HEK293 (cell line): Measurements from ENCODE around the gene ATP6V0C.

Experiments
- CTCF ChIA-PET: fragments of 350-600 bp; formaldehyde crosslinking; extraction: SDS; loops from one replicate; lab custom pipeline; 2021; ENCODE audit warnings: antibody characterized with exemption; lab: Yijun Ruan, JAX
- POLR2A ChIA-PET: fragments of 300-600 bp; formaldehyde crosslinking; extraction: SDS; loops from one replicate; lab custom pipeline; 2020; ENCODE audit warnings: antibody characterized with exemption, inconsistent platforms; lab: Yijun Ruan, JAX
- H3K27ac ChIP-seq: fragments of 200-500 bp; sonication (Bioruptor generic); 2 replicates; pipeline ENCODE4 v1.5.1; 2014; ENCODE audit warnings: low read depth, low read length, control low read depth, inconsistent platforms; ENCODE audit errors: extremely low read depth
- H3K36me3 ChIP-seq, 2 experiments: fragments of 200-500 bp in 1 of 2; sonication (Bioruptor generic) in 1 of 2; 1 replicate in 1 of 2; 2 replicates in 1 of 2; pipeline ENCODE4 v1.5.1; 2014 to 2017; ENCODE audit warnings: inconsistent platforms in 2 of 2, low read length in 2 of 2; ENCODE audit not compliant: control insufficient read depth in 2 of 2, insufficient read depth in 1 of 2
- H3K4me1 ChIP-seq: fragments of 200-500 bp; sonication (Bioruptor generic); 2 replicates; pipeline ENCODE4 v1.5.1; 2014; ENCODE audit warnings: mild to moderate bottlenecking, low read length, inconsistent platforms; ENCODE audit not compliant: control insufficient read depth, insufficient read depth
- H3K4me3 ChIP-seq: 2 replicates; pipeline ENCODE4 v1.5.1; 2011; ENCODE audit warnings: low read depth, mild to moderate bottlenecking, control low read depth, low read length, moderate library complexity
- H3K9me3 ChIP-seq: fragments of 200-500 bp; sonication (Bioruptor generic); 2 replicates; pipeline ENCODE4 v1.5.1; 2014; ENCODE audit warnings: low read depth, low read length, inconsistent platforms; ENCODE audit not compliant: control insufficient read depth, insufficient read depth
- BCL11B ChIP-seq: fragments of 450-650 bp; formaldehyde crosslinking; IDR thresholded peaks from 2 replicates; pipeline ENCODE4 v1.5.1; 2016; ENCODE audit warnings: low read depth, missing biosample characterization, missing genetic modification characterization
- EGR2 ChIP-seq: fragments of 450-650 bp; formaldehyde crosslinking; IDR thresholded peaks from 2 replicates; pipeline ENCODE4 v1.5.1; 2016; ENCODE audit warnings: low read depth, missing biosample characterization, missing genetic modification characterization
- FEZF1 ChIP-seq: fragments of 450-650 bp; formaldehyde crosslinking; IDR thresholded peaks from 2 replicates; pipeline ENCODE4 v1.5.1; 2016; ENCODE audit warnings: missing biosample characterization, missing genetic modification characterization
- IKZF3 ChIP-seq: fragments of 450-650 bp; IDR thresholded peaks from 2 replicates; pipeline ENCODE4 v1.5.0; 2018; ENCODE audit warnings: missing biosample characterization, mild to moderate bottlenecking, missing genetic modification characterization, moderate library complexity
- KLF1 ChIP-seq: fragments of 450-650 bp; formaldehyde crosslinking; IDR thresholded peaks from 2 replicates; pipeline ENCODE4 v1.5.1; 2016; ENCODE audit warnings: missing biosample characterization, missing genetic modification characterization
- KLF8 ChIP-seq: fragments of 450-650 bp; formaldehyde crosslinking; IDR thresholded peaks from 2 replicates; pipeline ENCODE4 v1.5.1; 2016; ENCODE audit warnings: missing biosample characterization, missing genetic modification characterization
- KLF9 ChIP-seq: fragments of 450-650 bp; formaldehyde crosslinking; IDR thresholded peaks from 2 replicates; pipeline ENCODE4 v1.5.1; 2016; ENCODE audit warnings: missing biosample characterization, missing genetic modification characterization, low read depth
- OVOL3 ChIP-seq: fragments of 450-650 bp; formaldehyde crosslinking; IDR thresholded peaks from 2 replicates; pipeline ENCODE4 v1.5.1; 2016; ENCODE audit warnings: missing biosample characterization, missing genetic modification characterization
- YY1 ChIP-seq: fragments of 450-650 bp; formaldehyde crosslinking; IDR thresholded peaks from 2 replicates; pipeline ENCODE4 v1.5.1; 2018; ENCODE audit warnings: missing biosample characterization, missing genetic modification characterization
- YY2 ChIP-seq: fragments of 450-650 bp; formaldehyde crosslinking; IDR thresholded peaks from 2 replicates; pipeline ENCODE4 v1.5.1; 2016; ENCODE audit warnings: missing biosample characterization, missing genetic modification characterization
- ZBTB1 ChIP-seq: fragments of 450-650 bp; formaldehyde crosslinking; IDR thresholded peaks from 2 replicates; pipeline ENCODE4 v1.5.1; 2016; ENCODE audit warnings: missing biosample characterization, missing genetic modification characterization
- ZBTB8A ChIP-seq: fragments of 450-650 bp; formaldehyde crosslinking; IDR thresholded peaks from 2 replicates; pipeline ENCODE4 v1.5.1; 2016; ENCODE audit warnings: missing biosample characterization, missing genetic modification characterization
- ZEB2 ChIP-seq: fragments of 450-650 bp; formaldehyde crosslinking; IDR thresholded peaks from 2 replicates; pipeline ENCODE4 v1.5.1; 2016; ENCODE audit warnings: missing biosample characterization, missing genetic modification characterization
- ZNF148 ChIP-seq: fragments of 450-650 bp; formaldehyde crosslinking; IDR thresholded peaks from 2 replicates; pipeline ENCODE4 v1.5.0; 2017; ENCODE audit warnings: missing biosample characterization, missing genetic modification characterization, borderline replicate concordance
- ZNF19 ChIP-seq: fragments of 450-650 bp; formaldehyde crosslinking; IDR thresholded peaks from 2 replicates; pipeline ENCODE4; 2016; ENCODE audit warnings: missing biosample characterization, missing genetic modification characterization, low read depth
- ZNF239 ChIP-seq: fragments of 450-650 bp; formaldehyde crosslinking; IDR thresholded peaks from 2 replicates; pipeline ENCODE4 v1.5.1; 2016; ENCODE audit warnings: missing biosample characterization, missing genetic modification characterization
- ZNF366 ChIP-seq: fragments of 450-650 bp; formaldehyde crosslinking; conservative IDR thresholded peaks from 2 replicates; pipeline ENCODE4 v1.5.1; 2016; ENCODE audit warnings: missing biosample characterization, missing genetic modification characterization
- ZNF398 ChIP-seq: fragments of 450-650 bp; formaldehyde crosslinking; IDR thresholded peaks from 2 replicates; pipeline ENCODE4 v1.5.1; 2017; ENCODE audit warnings: missing biosample characterization, missing genetic modification characterization
- ZNF585B ChIP-seq: fragments of 450-650 bp; formaldehyde crosslinking; IDR thresholded peaks from 2 replicates; pipeline ENCODE4 v1.5.1; 2016; ENCODE audit warnings: missing biosample characterization, missing genetic modification characterization
- ZNF626 ChIP-seq: fragments of 450-650 bp; sonication (Bioruptor Pico); formaldehyde crosslinking; IDR thresholded peaks from 2 replicates; pipeline ENCODE4 v1.5.1; 2018; ENCODE audit warnings: missing biosample characterization, missing genetic modification characterization, inconsistent platforms
- ZNF629 ChIP-seq: fragments of 450-650 bp; formaldehyde crosslinking; IDR thresholded peaks from 2 replicates; pipeline ENCODE4 v1.5.1; 2017; ENCODE audit warnings: missing biosample characterization, missing genetic modification characterization
- ZNF677 ChIP-seq: fragments of 450-650 bp; IDR thresholded peaks from 2 replicates; pipeline ENCODE4 v1.5.0; 2018; ENCODE audit warnings: missing biosample characterization, mild to moderate bottlenecking, missing genetic modification characterization, moderate library complexity
- ZNF692 ChIP-seq: fragments of 450-650 bp; formaldehyde crosslinking; IDR thresholded peaks from 2 replicates; pipeline ENCODE4 v1.5.1; 2016; ENCODE audit warnings: missing biosample characterization, missing genetic modification characterization
- ZNF76 ChIP-seq: fragments of 450-650 bp; formaldehyde crosslinking; IDR thresholded peaks from 2 replicates; pipeline ENCODE4; 2016; ENCODE audit warnings: low read depth, missing biosample characterization, missing genetic modification characterization, borderline replicate concordance
- ZSCAN5A ChIP-seq: fragments of 450-650 bp; formaldehyde crosslinking; IDR thresholded peaks from 2 replicates; pipeline ENCODE4 v1.5.1; 2016; ENCODE audit warnings: missing biosample characterization, missing genetic modification characterization
- TF ChIP-seq, protein P1 (sequence below): fragments of 450-650 bp; formaldehyde crosslinking; IDR thresholded peaks from 2 replicates; pipeline ENCODE4 v1.5.1; 2016; ENCODE audit warnings: missing biosample characterization, missing genetic modification characterization, low read depth

ATP6V0C gene

GRCh38 chr16:2513405-2514332, at the start of gene ATP6V0C:
Gene ATP6V0C (plus strand): TSS chr16:2513952. CDS start chr16:2514104, 152 bp downstream.
- H3K9me3 ChIP-seq, result no peaks in the 10 kb centered on the region
- H3K4me3 ChIP-seq, result peak within 1 kb of the TSS; percentile 90
- no peaks in the 10 kb centered on the region; the same call in 1 of the 2 replicates for H3K4me1 ChIP-seq
- peak within 1 kb of the TSS; percentile 98 for H3K27ac ChIP-seq
- POLR2A ChIA-PET, result interaction anchor here (0.6 to 2.0 kb wide), 7 partner anchors 12 to 358 kb away, joined by 4 to 8 read pairs (median 5); partner anchors contain the start of genes PDPK1 and TRAF7
- CTCF ChIA-PET, result interaction anchor here (0.6 to 5.6 kb wide), 2 partner anchors 12 to 195 kb away, joined by 3 to 27 read pairs; no protein-coding TSS in a partner anchor
- H3K36me3 ChIP-seq, result peaks cover 0 to 21% of the 10 kb centered on the region in 2 experiments; a peak in 1 of 3 replicates
- TF ChIP-seq IKZF3, result no peak
- TF ChIP-seq ZNF366 (tag by site-specific recombination), result no peak
- no peak for TF ChIP-seq ZNF626
- TF ChIP-seq ZSCAN5A (tag by site-specific recombination), result 0 out of 2 replicates have a peak, but pooled peaks have one; percentile 49
- TF ChIP-seq ZEB2 (tag by site-specific recombination), result peak; percentile 47
- TF ChIP-seq, protein P1, sequence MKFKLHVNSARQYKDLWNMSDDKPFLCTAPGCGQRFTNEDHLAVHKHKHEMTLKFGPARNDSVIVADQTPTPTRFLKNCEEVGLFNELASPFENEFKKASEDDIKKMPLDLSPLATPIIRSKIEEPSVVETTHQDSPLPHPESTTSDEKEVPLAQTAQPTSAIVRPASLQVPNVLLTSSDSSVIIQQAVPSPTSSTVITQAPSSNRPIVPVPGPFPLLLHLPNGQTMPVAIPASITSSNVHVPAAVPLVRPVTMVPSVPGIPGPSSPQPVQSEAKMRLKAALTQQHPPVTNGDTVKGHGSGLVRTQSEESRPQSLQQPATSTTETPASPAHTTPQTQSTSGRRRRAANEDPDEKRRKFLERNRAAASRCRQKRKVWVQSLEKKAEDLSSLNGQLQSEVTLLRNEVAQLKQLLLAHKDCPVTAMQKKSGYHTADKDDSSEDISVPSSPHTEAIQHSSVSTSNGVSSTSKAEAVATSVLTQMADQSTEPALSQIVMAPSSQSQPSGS (tag by site-specific recombination), result peak; percentile 95
- TF ChIP-seq BCL11B, result peak; percentile 29; the same call in 1 of the 2 replicates
- TF ChIP-seq ZNF76 (tag by site-specific recombination), result peak; percentile 73; the same call in 1 of the 2 replicates
- TF ChIP-seq ZNF677, result 0 out of 2 replicates have a peak, but pooled peaks have one; percentile 27
- peak; percentile 60 for TF ChIP-seq ZNF692 (tag by site-specific recombination)
- no peak for TF ChIP-seq ZNF239 (tag by site-specific recombination)
- TF ChIP-seq FEZF1, result no peak
- TF ChIP-seq ZNF585B (tag by site-specific recombination), result no peak
- TF ChIP-seq KLF1 (tag by site-specific recombination), result peak; percentile 49; the same call in 1 of the 2 replicates
- TF ChIP-seq ZBTB1 (tag by site-specific recombination), result 0 out of 2 replicates have a peak, but pooled peaks have one; percentile 70
- no peak for TF ChIP-seq ZNF19 (tag by site-specific recombination)
- peak; percentile 74 for TF ChIP-seq KLF9 (tag by site-specific recombination)
- peak; percentile 64 for TF ChIP-seq EGR2 (tag by site-specific recombination)
- peak; percentile 28; the same call in 1 of the 2 replicates for TF ChIP-seq ZNF398 (tag by site-specific recombination)
- no peak for TF ChIP-seq OVOL3 (tag by site-specific recombination)
- peak; percentile 98 for TF ChIP-seq ZNF629
- 0 out of 2 replicates have a peak, but pooled peaks have one; percentile 39 for TF ChIP-seq ZNF148 (tag by site-specific recombination)
- peak; percentile 57; the same call in 1 of the 2 replicates for TF ChIP-seq KLF8 (tag by site-specific recombination)
- peak; percentile 95 for TF ChIP-seq YY2 (tag by site-specific recombination)
- TF ChIP-seq ZBTB8A, result peak; percentile 84
- peak; percentile 87 for TF ChIP-seq YY1 (tag by site-specific recombination)
